ENCODE results near the gene ABL2.

DNA sequence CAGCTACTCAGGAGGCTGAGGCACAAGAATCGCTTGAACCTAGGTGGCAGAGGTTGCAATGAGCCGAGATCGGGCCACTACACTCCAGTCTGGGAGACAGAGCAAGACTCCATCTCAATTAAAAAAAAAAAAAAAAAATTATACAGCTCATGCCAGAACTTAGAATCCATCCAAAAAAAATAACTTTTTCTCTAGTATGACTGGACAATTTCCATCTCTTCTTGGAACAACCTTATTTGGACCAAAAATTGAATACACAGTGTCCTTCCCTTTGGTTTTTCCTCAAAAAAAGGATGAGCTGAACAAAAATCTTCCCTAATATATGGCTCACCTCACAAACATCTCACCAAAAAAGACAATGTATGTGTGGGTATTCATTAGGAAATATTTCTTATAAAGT lies 73.9 kb downstream of the ABL2 start:
- TF ChIP-seq POLR2A (IDR thresholded peaks at IDR 0.05; ENCODE audit: low read depth, low read length) (no peak), POLR2AphosphoS5 (IDR thresholded peaks at IDR 0.05; ENCODE audit: low read depth, low read length) (no peak)
